KOPT-K1 (cell line): Measurements from ENCODE around the gene VIPR1.

Experiments
- H3K27ac ChIP-seq: fragments of 200-600 bp; sonication (generic); 2 replicates; pipeline ENCODE4 v1.5.1; 2016; ENCODE audit warnings: antibody characterized with exemption, mild to moderate bottlenecking, low read depth, low read length; ENCODE audit not compliant: poor library complexity, severe bottlenecking
- H3K36me3 ChIP-seq: fragments of 200-600 bp; sonication (generic); 2 replicates; pipeline ENCODE4 v1.5.1; 2017; ENCODE audit warnings: antibody characterized with exemption, mild to moderate bottlenecking, low read length, moderate library complexity; ENCODE audit not compliant: insufficient read depth
- H3K9me3 ChIP-seq: fragments of 200-600 bp; sonication (generic); 2 replicates; pipeline ENCODE4 v1.5.1; 2017; ENCODE audit warnings: antibody characterized with exemption, low read length, mild to moderate bottlenecking; ENCODE audit not compliant: insufficient read depth, poor library complexity, severe bottlenecking

Gene VIPR1

GRCh38 chr3:42513121-42513520, 10.7 kb downstream of the VIPR1 start:
- H3K36me3 ChIP-seq = no peaks in the 10 kb centered on the region

GRCh38 chr3:42513521-42513920, 11.1 kb downstream of the VIPR1 start:
- no peaks in the 10 kb centered on the region for H3K36me3 ChIP-seq
- H3K9me3 ChIP-seq = no peaks in the 10 kb centered on the region
- no peak overlapping the region for H3K27ac ChIP-seq

More at GRCh38 chr3:42513121-42513520, 10.7 kb downstream of the VIPR1 start:
- H3K9me3 ChIP-seq = no peaks in the 10 kb centered on the region
- no peak overlapping the region for H3K27ac ChIP-seq

- Histone ChIP-seq H3K36me3 (no peaks in the 10 kb centered on the region), H3K27ac (no peak overlapping the region), H3K9me3 (no peaks in the 10 kb centered on the region)
These were observed 12.4 kb downstream of the VIPR1 start for GRCh38 chr3:42514876-42515275.

DNA sequence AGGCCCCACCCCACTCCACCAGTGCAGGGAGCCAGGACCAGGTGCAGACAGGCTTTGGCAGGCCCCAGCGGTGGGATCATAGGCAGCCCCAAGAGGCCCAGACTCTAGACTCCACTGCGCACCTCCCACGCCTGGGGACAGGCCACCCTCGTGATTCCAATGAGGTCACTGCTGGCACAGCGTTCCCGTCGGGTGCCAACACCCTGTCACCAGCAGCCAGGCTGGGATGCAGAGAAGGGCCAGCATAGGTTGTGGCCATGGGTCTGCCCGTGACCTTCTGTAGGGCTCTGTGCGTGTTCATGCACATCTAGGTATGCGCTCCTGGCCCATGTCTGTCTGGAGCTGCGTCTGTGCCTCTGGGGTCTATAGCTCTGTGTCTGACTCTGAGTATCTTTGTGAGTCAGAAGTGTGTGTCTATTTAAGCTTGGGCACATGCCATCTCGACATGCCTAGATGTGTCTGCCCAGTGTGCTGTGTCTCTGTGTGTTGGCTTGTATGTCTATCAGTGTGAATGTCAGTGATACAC, 13.0 kb downstream of the VIPR1 start:
- H3K27ac ChIP-seq = no peak overlapping the region
- H3K36me3 ChIP-seq = no peaks in the 10 kb centered on the region
- no peaks in the 10 kb centered on the region for H3K9me3 ChIP-seq

GRCh38 chr3:42515976-42516375, 13.5 kb downstream of the VIPR1 start:
- H3K36me3 ChIP-seq = no peaks in the 10 kb centered on the region
- H3K27ac ChIP-seq = no peak overlapping the region
- H3K9me3 ChIP-seq = no peaks in the 10 kb centered on the region

DNA sequence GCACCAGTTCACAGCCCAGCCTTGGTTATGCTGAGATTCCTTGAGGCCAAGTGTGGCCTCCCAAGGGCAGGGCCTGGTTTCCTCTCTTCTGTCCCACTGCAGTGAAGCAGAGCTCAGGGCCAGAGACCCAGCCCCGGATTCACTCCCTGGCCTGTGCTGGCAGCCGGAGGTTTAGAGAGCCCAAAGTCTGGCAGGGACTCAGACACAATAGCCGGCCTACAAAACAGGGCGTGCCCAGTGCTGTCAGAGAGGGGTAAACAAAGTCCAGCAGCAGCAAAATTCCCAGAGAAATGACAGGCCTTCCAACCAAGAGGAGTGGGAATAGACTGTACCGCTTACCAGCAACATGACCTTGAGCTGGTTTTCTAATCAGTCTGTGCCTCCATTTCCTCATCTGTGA, 14.0 kb downstream of the VIPR1 start:
- Histone ChIP-seq H3K27ac (no peak overlapping the region), H3K9me3 (no peaks in the 10 kb centered on the region), H3K36me3 (no peaks in the 10 kb centered on the region)

DNA sequence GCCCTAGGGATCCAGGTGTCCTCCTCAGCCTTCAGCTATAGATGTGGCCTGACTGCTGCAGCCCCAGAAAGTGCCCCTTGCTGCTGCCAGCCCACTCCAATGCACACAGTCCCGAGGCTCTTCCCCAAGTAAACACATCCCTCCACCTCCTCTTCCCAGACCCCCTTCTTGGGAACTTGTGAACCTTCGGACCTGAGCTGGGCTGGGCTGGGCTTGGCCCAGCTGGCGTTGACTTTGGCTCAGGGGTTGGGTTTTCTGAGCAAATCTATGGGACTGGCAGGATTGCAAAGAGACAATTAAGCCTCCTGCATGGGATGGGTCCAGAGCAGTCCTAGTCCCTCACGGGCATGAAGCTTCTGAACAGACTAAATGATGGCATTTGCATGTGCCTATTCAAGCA, 14.7 kb downstream of the VIPR1 start:
- Histone ChIP-seq H3K9me3 (no peaks in the 10 kb centered on the region), H3K27ac (no peak overlapping the region), H3K36me3 (no peaks in the 10 kb centered on the region)

- no peak overlapping the region for H3K27ac ChIP-seq
These were observed 16.5 kb downstream of the VIPR1 start for GRCh38 chr3:42518800-42519567.

DNA sequence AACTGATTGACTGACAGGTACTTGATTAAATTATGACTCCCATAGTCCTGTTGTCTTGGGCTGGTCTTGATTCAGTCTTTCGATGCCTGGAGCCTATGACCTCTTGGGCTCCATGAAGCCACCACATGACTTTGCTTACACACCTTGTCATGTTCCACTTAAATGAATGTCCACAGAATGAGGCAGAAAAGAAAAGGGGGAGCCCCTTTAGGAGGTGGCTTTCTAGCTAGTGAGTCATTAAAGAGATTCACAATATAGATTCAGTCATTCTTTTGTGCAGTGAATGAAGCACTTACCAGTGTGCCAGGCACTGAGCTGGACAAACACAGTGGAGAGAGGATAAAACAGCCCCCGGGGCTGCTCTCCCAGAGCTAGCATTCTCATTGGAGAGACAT, 17.1 kb downstream of the VIPR1 start:
- H3K27ac ChIP-seq = no peak overlapping the region
- H3K36me3 ChIP-seq = no peaks in the 10 kb centered on the region
- no peaks in the 10 kb centered on the region for H3K9me3 ChIP-seq

More at GRCh38 chr3:42518800-42519567, 16.5 kb downstream of the VIPR1 start:
- no peaks in the 10 kb centered on the region for H3K9me3 ChIP-seq
- no peaks in the 10 kb centered on the region for H3K36me3 ChIP-seq

- Histone ChIP-seq H3K9me3 (no peaks in the 10 kb centered on the region), H3K27ac (no peak overlapping the region), H3K36me3 (no peaks in the 10 kb centered on the region)
These were observed 17.9 kb downstream of the VIPR1 start for GRCh38 chr3:42520336-42520735.

- Histone ChIP-seq H3K27ac (no peak overlapping the region), H3K36me3 (no peaks in the 10 kb centered on the region), H3K9me3 (no peaks in the 10 kb centered on the region)
These were observed 18.5 kb downstream of the VIPR1 start for GRCh38 chr3:42520906-42521305.

GRCh38 chr3:42524751-42525150, 22.3 kb downstream of the VIPR1 start:
- no peaks in the 10 kb centered on the region for H3K36me3 ChIP-seq
- H3K9me3 ChIP-seq = no peaks in the 10 kb centered on the region

DNA sequence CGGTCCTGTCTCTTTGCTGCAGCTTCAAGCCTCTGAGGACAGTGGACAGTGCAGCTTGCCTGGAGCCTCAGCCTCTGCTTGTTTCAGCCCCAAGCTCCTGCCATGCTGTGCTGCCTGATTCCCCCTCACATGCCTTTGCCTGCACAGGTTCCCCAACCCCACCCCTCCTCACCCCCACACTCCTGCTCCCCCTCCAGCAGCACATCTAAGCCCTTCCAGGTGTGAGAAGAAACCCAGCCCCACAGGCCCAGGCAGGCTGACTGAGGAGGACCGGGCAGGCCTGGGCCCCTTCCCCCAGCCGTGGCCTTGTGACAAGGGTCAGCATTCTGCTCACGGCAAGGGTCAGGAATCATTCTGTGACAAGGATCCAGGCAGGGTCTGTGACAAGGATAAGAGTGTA, 22.8 kb downstream of the VIPR1 start:
- H3K36me3 ChIP-seq = no peaks in the 10 kb centered on the region
- peak overlapping the region; percentile 65 for H3K27ac ChIP-seq
- no peaks in the 10 kb centered on the region for H3K9me3 ChIP-seq

More at GRCh38 chr3:42524751-42525150, 22.3 kb downstream of the VIPR1 start:
- H3K27ac ChIP-seq = no peak overlapping the region

GRCh38 chr3:42525736-42526345, 23.4 kb downstream of the VIPR1 start:
- Histone ChIP-seq H3K27ac (peak overlapping the region; percentile 65), H3K9me3 (no peaks in the 10 kb centered on the region), H3K36me3 (no peaks in the 10 kb centered on the region)

DNA sequence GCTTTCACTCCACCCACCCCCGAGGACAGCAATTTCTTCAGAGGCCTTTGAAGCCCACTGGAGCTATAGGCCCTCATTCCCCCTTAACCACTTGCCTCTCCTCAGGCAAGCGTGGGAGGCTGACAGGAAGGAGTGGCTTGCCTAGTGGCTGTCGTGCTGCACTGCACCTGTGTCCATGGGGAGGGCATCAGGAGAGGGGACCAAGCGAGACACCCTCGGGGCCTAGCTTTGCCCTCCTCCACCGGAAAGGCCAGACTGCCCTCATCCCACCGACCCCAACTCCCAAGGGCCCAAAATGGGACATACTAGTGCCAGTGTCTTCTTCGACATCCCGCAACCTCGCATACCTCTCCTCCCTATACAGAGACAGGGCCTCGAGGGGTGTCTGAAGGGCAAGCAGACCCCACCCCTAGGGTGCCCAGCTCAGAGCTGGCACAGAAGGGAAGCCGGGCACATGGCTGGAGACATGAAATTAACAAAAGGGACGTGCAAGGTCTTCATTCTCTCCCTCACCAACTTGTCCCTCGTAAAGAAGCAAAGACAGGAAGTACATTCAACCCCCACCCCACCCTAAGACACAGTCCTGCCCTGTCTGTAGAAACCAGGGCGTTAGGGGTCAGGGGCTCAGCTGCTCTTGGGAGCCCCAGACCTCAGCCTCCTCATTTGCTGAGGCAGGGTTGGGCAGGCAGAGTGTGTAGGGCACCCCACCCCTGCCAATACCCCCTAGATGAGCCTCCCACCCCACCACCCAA, 24.3 kb downstream of the VIPR1 start:
- Histone ChIP-seq H3K36me3 (no peaks in the 10 kb centered on the region), H3K27ac (peak overlapping the region; percentile 65), H3K9me3 (no peaks in the 10 kb centered on the region)
